Activated B cell treated with CpG ODN at 0.5 μM for 24 hours (primary cell): Measurements from ENCODE around the gene DRC1. TPM values are rescaled to one million over a fixed set of nuclear protein-coding genes. Genes with fewer than 3 reads are reported as not detected.

Experiments
- ATAC-seq: fragments of 200-7000 bp; cut with Tn5 transposase; one replicate; pipeline ENCODE4 v1.10.0; 2021; ENCODE audit warnings: low read depth, mild to moderate bottlenecking, moderate library complexity
- CTCF ChIA-PET: fragments of 350-600 bp; sonication (Branson Sonifier 250); formaldehyde crosslinking; loops from one replicate; lab custom pipeline; 2021; ENCODE audit warnings: antibody characterized with exemption; lab: Charles Lee
- POLR2A ChIA-PET: fragments of 350-600 bp; sonication (Branson Sonifier 250); formaldehyde crosslinking; loops from one replicate; lab custom pipeline; 2021; ENCODE audit warnings: antibody characterized with exemption; lab: Charles Lee
- DNase-seq: peaks from one replicate; pipeline ENCODE4 v3.0.0; 2022
- H3K27ac Mint-ChIP-seq: one replicate; pipeline ENCODE4 v1.8.0; 2020; ENCODE audit warnings: mixed read lengths
- H3K27me3 Mint-ChIP-seq: one replicate; pipeline ENCODE4 v1.8.0; 2021; ENCODE audit warnings: mixed read lengths
- H3K36me3 Mint-ChIP-seq: one replicate; pipeline ENCODE4 v1.8.0; 2021; ENCODE audit warnings: low read depth, mixed read lengths
- H3K4me1 Mint-ChIP-seq: one replicate; pipeline ENCODE4 v1.8.0; 2021; ENCODE audit warnings: mixed read lengths
- H3K4me3 Mint-ChIP-seq: one replicate; pipeline ENCODE4 v1.8.0; 2020; ENCODE audit warnings: mild to moderate bottlenecking, mixed read lengths
- H3K9me3 Mint-ChIP-seq: one replicate; pipeline ENCODE4 v1.8.0; 2020; ENCODE audit warnings: mixed read lengths
- intact Hi-C: fragments of 100-400 bp; cut with micrococcal nuclease; formaldehyde crosslinking; loops from one replicate; pipeline ENCODE4 v1.15.1; 2024
- total RNA-seq: library from RNA; stranded (reverse); gene quantifications from 2 replicates; pipeline ENCODE4 v1.2.3, GENCODE V29; 2022
- TF ChIP-seq, protein P1 (sequence below): fragments of 200-600 bp; IDR thresholded peaks from one replicate; pipeline ENCODE4 v1.8.0; 2022; ENCODE audit warnings: antibody characterized with exemption, mild to moderate bottlenecking

Gene DRC1
- total RNA-seq, 1 donor from 2014 or later = not detected

DNA sequence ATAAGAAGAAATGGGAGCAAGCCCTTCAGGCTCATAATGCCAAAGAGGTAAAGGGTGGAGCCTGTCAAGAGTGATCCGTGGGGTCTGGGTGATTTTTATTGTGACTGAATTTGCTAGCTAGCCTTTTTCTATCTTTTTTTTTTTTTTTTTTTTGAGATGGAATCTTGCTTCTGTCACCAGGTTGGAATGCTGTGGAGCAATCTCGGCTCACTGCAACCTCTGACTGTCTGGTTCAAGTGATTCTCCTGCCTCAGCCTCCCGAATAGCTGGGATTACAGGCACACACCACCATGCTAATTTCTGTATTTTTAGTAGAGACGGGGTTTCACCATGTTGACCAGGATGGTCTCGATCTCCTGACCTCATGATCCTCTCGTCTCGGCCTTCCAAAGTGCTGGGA is 29.1 kb downstream of the DRC1 start:
- Mint-ChIP-seq H3K36me3 (no peaks in the 10 kb centered on the region), H3K27ac (no peak overlapping the region), H3K4me3 (no peak overlapping the region), H3K27me3 (peaks cover 9% of the 10 kb centered on the region), H3K9me3 (no peaks in the 10 kb centered on the region), H3K4me1 (no peaks in the 10 kb centered on the region)
- CTCF ChIA-PET = no interaction called here
- no peak for ATAC-seq
- no peak for DNase-seq
- intact Hi-C loops = no loop called here
- TF ChIP-seq, protein P1, sequence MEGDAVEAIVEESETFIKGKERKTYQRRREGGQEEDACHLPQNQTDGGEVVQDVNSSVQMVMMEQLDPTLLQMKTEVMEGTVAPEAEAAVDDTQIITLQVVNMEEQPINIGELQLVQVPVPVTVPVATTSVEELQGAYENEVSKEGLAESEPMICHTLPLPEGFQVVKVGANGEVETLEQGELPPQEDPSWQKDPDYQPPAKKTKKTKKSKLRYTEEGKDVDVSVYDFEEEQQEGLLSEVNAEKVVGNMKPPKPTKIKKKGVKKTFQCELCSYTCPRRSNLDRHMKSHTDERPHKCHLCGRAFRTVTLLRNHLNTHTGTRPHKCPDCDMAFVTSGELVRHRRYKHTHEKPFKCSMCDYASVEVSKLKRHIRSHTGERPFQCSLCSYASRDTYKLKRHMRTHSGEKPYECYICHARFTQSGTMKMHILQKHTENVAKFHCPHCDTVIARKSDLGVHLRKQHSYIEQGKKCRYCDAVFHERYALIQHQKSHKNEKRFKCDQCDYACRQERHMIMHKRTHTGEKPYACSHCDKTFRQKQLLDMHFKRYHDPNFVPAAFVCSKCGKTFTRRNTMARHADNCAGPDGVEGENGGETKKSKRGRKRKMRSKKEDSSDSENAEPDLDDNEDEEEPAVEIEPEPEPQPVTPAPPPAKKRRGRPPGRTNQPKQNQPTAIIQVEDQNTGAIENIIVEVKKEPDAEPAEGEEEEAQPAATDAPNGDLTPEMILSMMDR = no peak
- POLR2A ChIA-PET = no interaction called here

DNA sequence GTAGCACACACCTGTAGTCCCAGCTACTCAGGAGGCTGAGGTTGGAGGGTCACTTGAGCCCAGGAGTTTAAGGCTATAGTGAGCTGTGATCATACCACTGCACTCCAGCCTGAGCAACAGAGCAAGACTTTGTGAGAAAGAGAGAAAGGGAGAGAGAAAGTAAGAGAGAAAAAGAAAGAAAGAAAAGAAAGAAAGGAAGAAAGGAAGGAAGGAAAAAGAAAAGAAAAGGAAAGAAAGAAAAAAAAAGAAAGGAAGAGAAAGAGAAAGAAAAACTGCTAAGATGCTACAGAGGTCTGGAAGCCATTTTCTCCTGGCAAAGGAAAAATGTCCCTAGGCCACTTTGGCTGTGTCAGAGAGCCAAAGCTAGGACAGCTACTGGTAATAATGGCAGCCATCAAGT is 30.6 kb downstream of the DRC1 start:
- no peaks in the 10 kb centered on the region for H3K9me3 Mint-ChIP-seq
- intact Hi-C loops = no loop called here
- H3K36me3 Mint-ChIP-seq = no peaks in the 10 kb centered on the region
- H3K27me3 Mint-ChIP-seq = peaks cover 9% of the 10 kb centered on the region
- TF ChIP-seq, protein P1 = no peak
- H3K27ac Mint-ChIP-seq = no peak overlapping the region
- ATAC-seq (no peak), DNase-seq (no peak)
- ChIA-PET CTCF (interaction anchor here (0.5 kb wide), 1 partner anchor 35 kb away, joined by 3 read pairs; no protein-coding TSS in a partner anchor), POLR2A (no interaction called here)
- H3K4me1 Mint-ChIP-seq = no peaks in the 10 kb centered on the region
- H3K4me3 Mint-ChIP-seq = no peak overlapping the region

DNA sequence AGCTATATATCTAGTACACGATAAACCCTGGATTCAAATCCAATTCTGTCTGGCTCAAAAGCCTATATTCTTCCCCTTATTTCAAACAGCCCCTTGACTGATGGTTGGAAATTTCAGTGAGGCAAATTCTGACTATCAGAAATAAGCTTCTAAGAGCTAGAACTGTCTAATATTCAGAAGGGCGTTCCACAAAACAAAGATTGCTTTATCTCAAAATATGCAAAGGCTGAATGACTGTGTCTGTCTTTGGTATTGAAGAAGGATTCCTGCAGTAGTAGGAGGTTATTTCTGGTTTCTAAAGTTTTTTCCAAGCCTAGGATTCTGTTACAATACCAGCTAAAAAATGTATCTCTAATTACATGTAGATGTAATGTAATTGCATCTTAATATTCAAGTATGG is 31.1 kb downstream of the DRC1 start:
- no peak overlapping the region for H3K4me3 Mint-ChIP-seq
- H3K36me3 Mint-ChIP-seq = no peaks in the 10 kb centered on the region
- ChIA-PET CTCF (interaction anchor here (0.5 kb wide), 1 partner anchor 36 kb away, joined by 3 read pairs; no protein-coding TSS in a partner anchor), POLR2A (no interaction called here)
- peaks cover 9% of the 10 kb centered on the region for H3K27me3 Mint-ChIP-seq
- ATAC-seq (no peak), DNase-seq (no peak)
- TF ChIP-seq, protein P1 = no peak
- no peak overlapping the region for H3K27ac Mint-ChIP-seq
- H3K4me1 Mint-ChIP-seq = no peaks in the 10 kb centered on the region
- intact Hi-C loops = no loop called here
- H3K9me3 Mint-ChIP-seq = no peaks in the 10 kb centered on the region

DNA sequence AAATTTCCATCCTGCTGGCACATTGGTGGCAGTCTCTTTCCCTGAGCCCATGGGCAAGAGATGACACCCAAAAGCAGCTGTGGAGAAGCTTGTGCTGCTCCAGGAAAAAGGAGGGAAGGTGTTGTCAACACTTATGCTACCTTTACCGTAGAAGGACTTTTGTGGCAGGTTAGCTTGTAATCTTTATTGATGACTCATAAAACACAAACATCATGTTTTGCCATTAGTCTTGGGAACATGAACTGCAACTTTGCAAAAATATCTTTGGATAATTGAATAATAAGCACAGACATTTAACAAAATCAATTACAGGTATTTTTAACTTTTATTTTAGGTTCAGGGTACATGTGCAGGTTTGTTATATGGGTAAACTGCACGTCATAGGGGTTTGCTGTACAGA is 33.4 kb downstream of the DRC1 start:
- no peaks in the 10 kb centered on the region for H3K4me1 Mint-ChIP-seq
- CTCF ChIA-PET = no interaction called here
- H3K27ac Mint-ChIP-seq = no peak overlapping the region
- no peaks in the 10 kb centered on the region for H3K36me3 Mint-ChIP-seq
- TF ChIP-seq, protein P1 = no peak
- intact Hi-C loops = no loop called here
- no peak overlapping the region for H3K4me3 Mint-ChIP-seq
- POLR2A ChIA-PET = interaction anchor here (0.6 kb wide), 1 partner anchor 103 kb away, joined by 4 read pairs; no protein-coding TSS in a partner anchor
- H3K9me3 Mint-ChIP-seq = no peaks in the 10 kb centered on the region
- DNase-seq = no peak
- peaks cover 13% of the 10 kb centered on the region for H3K27me3 Mint-ChIP-seq
- ATAC-seq = no peak

DNA sequence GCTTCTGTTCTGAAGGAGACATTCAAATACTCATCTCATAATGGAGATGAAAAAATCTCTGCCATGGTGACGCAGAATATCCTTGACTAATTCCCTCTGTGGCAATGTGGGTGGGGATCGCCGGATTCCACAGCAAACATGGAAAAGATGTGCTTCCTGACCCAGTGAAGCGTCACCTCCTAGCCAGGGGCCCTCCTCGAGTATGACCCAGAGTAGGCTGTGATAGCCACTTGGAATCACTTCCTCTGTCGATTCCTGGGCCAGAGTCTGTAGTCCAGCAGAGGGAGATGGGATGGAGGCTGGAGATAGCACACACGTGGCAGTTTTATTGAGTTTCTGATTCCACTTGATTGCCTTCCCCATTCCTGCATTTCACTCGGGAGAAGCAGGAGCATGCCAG is 36.8 kb downstream of the DRC1 start:
- ATAC-seq (no peak), DNase-seq (no peak)
- POLR2A ChIA-PET = no interaction called here
- no peak overlapping the region for H3K4me3 Mint-ChIP-seq
- intact Hi-C loops = no loop called here
- H3K27ac Mint-ChIP-seq = no peak overlapping the region
- TF ChIP-seq, protein P1 = no peak
- no peaks in the 10 kb centered on the region for H3K36me3 Mint-ChIP-seq
- CTCF ChIA-PET = no interaction called here
- peaks cover 8% of the 10 kb centered on the region for H3K27me3 Mint-ChIP-seq
- H3K9me3 Mint-ChIP-seq = no peaks in the 10 kb centered on the region
- no peaks in the 10 kb centered on the region for H3K4me1 Mint-ChIP-seq
